ENCODE data around the gene KDM6A. TPM values are rescaled to one million over a fixed set of nuclear protein-coding genes. Genes with fewer than 3 reads are reported as not detected.
"Not testable (repeated sequence)": the region's sequence is repeated elsewhere in the genome, so short reads cannot be mapped to it uniquely, and the experiment has no call there.

The KDM6A gene
- total RNA-seq, 2 donors from 2014 or later = 38.5 to 42.2 TPM

GRCh38 chrX:45134315-45134731, 261.3 kb downstream of the KDM6A start:
- DNase-seq = no peak
- intact Hi-C loops (cut with DNase I, micrococcal nuclease) = no loop called here

GRCh38 chrX:45134775-45135174, 261.8 kb downstream of the KDM6A start:
- DNase-seq = no peak
- intact Hi-C loops (cut with DNase I, micrococcal nuclease) = no loop called here
- ATAC-seq = no peak

More at GRCh38 chrX:45134315-45134731, 261.3 kb downstream of the KDM6A start:
- ATAC-seq = no peak

- DNase-seq; intact Hi-C loops (cut with DNase I, micrococcal nuclease); ATAC-seq: not testable (repeated sequence)
These were observed 262.5 kb downstream of the KDM6A start for GRCh38 chrX:45135391-45136075.

- ATAC-seq = no peak
These were observed 264.5 kb downstream of the KDM6A start for GRCh38 chrX:45137531-45137930.

GRCh38 chrX:45138525-45138924, 265.5 kb downstream of the KDM6A start:
- intact Hi-C loops (cut with DNase I, micrococcal nuclease) = no loop called here
- DNase-seq = no peak
- no peak for ATAC-seq

More at GRCh38 chrX:45137531-45137930, 264.5 kb downstream of the KDM6A start:
- intact Hi-C loops (cut with DNase I, micrococcal nuclease) = no loop called here
- no peak for DNase-seq

GRCh38 chrX:45140812-45141211, 267.8 kb downstream of the KDM6A start:
- no peak for DNase-seq
- intact Hi-C loops (cut with DNase I, micrococcal nuclease) = no loop called here
- no peak for ATAC-seq

- ATAC-seq = no peak
- intact Hi-C loops (cut with DNase I, micrococcal nuclease) = no loop called here
- no peak for DNase-seq
These were observed 269.2 kb downstream of the KDM6A start for GRCh38 chrX:45142185-45142584.

GRCh38 chrX:45143455-45143854, 270.5 kb downstream of the KDM6A start:
- DNase-seq = no peak
- intact Hi-C loops (cut with DNase I, micrococcal nuclease) = no loop called here

GRCh38 chrX:45145492-45146215, 272.7 kb downstream of the KDM6A start:
- no peak for DNase-seq
- ATAC-seq = no peak
- intact Hi-C loops (cut with DNase I, micrococcal nuclease) = no loop called here

More at GRCh38 chrX:45143455-45143854, 270.5 kb downstream of the KDM6A start:
- no peak for ATAC-seq

- DNase-seq (no peak), ATAC-seq (no peak)
- intact Hi-C loops (cut with DNase I, micrococcal nuclease) = no loop called here
These were observed 277.8 kb downstream of the KDM6A start for GRCh38 chrX:45150821-45151220.

- DNase-seq = no peak
- ATAC-seq = no peak
- intact Hi-C loops (cut with DNase I, micrococcal nuclease) = no loop called here
These were observed 281.0 kb downstream of the KDM6A start for GRCh38 chrX:45154033-45154360.

GRCh38 chrX:45154462-45154861, 281.5 kb downstream of the KDM6A start:
- no peak for ATAC-seq
- intact Hi-C loops (cut with DNase I, micrococcal nuclease) = no loop called here

GRCh38 chrX:45157647-45158046, 284.7 kb downstream of the KDM6A start:
- intact Hi-C loops (cut with DNase I, micrococcal nuclease) = no loop called here
- no peak for ATAC-seq
- DNase-seq = no peak

More at GRCh38 chrX:45154462-45154861, 281.5 kb downstream of the KDM6A start:
- no peak for DNase-seq

Other genes with a start within 250 kb of the KDM6A start
- not detected for gene DUSP21, start 29.2 kb upstream of the KDM6A start, total RNA-seq

Data from left colon (tissue), 2 donors.